Measurements from ENCODE around the gene CEBPG. TPM values are rescaled to one million over a fixed set of nuclear protein-coding genes. Genes with fewer than 3 reads are reported as not detected.

CEBPG gene
- total and polyA plus RNA-seq, 2 donors (not counting 1 experiment from before 2014, with no cell fraction given): 12.5 to 24.2 TPM

DNA sequence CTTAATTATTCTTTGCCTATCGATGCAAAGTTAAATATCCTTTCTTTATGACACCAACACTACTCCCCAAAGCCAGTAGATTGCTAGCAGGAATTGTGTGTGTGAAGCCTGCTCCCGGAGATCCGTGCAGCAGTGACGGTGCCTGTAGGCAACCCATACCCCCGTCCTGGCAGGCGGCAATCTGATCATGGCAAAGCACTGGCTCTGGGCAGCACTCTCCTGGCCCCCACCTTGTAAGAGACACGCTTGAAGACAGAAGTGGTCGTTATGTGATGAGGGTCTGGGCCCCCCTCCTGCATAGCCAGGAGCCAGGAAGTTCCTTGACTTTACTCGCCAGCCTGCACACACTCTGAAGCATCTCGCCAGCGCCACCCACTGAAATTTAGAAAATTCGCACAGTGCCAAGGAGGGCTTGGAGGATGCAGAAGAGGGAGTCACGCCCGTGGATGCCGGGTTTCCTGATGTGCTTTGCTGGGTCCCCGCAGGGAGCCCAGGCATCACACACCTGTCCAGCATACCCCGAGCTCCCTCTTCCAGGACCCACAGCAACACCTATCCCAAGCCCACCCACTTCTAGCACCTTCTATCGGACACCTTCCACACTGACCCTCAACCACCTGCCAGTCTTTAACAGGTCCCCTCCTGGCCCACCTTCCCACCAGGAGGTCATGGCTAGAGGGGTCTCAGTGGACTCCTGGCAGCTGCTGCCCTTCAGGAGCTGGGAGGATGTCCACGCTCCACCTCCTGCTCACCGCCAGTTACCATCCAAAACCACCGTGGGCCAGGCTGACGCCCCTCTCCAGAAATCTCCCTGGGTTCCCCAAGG, 54.5 kb downstream of the CEBPG start:
- CTCF ChIA-PET: interaction anchor here (1.1 kb wide), 1 partner anchor 10 kb away, joined by 3 read pairs; no protein-coding TSS in a partner anchor
- no peaks in the 10 kb centered on the region for H3K9me3 ChIP-seq (ENCODE audit: control extremely low read depth in 1 of 3, control insufficient read depth in 2 of 3, insufficient read depth in 1 of 3, low read length in 2 of 3)

DNA sequence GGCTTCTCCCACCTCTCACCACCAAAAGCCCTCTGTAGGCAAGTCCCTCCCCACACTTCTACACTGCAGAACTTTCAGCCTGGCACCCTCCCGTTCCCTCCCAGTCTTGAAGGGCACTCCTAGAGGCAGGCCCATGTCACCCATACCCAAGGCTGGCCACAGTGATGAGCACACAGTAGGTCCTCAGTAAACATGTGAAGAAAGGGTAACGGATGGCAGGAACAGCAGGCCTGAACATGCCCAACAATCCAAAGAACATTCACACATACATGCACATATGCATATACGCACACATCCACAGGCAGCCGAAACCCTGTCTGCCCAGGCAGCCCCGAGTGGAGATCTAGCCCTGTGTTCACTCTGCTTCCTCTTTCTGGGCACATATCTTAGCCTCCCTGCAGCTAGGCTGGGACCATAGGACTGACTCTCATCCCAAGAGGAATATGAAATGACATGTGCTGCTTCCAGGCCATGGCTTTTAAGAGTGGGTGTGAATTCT, 55.2 kb downstream of the CEBPG start:
- intact Hi-C loops (cut with micrococcal nuclease): no loop called here
- H3K4me2 ChIP-seq (replicated peaks; ENCODE audit: low read depth, low read length, poor library complexity, severe bottlenecking): no peak overlapping the region
- CTCF ChIA-PET: no interaction called here

More for the DNA sequence above, 54.5 kb downstream of the CEBPG start:
- POLR2A ChIA-PET: no interaction called here
- Mint-ChIP-seq H3K27ac (no peak overlapping the region), H3K9me3 (ENCODE audit: insufficient read depth) (no peaks in the 10 kb centered on the region), H3K4me3 (no peak overlapping the region), H3K27me3 (no peaks in the 10 kb centered on the region), H3K4me1 (peaks cover 2% of the 10 kb centered on the region)
- ATAC-seq (ENCODE audit: low read depth): no peak
- Histone ChIP-seq H4K20me1 (ENCODE audit: control insufficient read depth, insufficient read depth, low read length, poor library complexity, severe bottlenecking) (no peaks in the 10 kb centered on the region), H3K27me3 (replicated peaks in 1 of 4; ENCODE audit: control extremely low read depth in 1 of 4, control insufficient read depth in 3 of 4, insufficient read depth in 4 of 4, low read length in 3 of 4) (no peaks in the 10 kb centered on the region), H3K4me1 (ENCODE audit: control insufficient read depth in 2 of 2, insufficient read depth in 2 of 2, low read length in 2 of 2) (no peaks in the 10 kb centered on the region), H3K4me3 (ENCODE audit: control extremely low read depth in 1 of 5, extremely low read depth in 1 of 5, insufficient read depth in 1 of 5, low read depth in 2 of 5, low read length in 4 of 5) (no peak overlapping the region), H3K4me2 (replicated peaks; ENCODE audit: low read depth, low read length, poor library complexity, severe bottlenecking) (no peak overlapping the region), H2AFZ (ENCODE audit: insufficient read depth, low read depth, low read length, poor library complexity, severe bottlenecking) (no peak overlapping the region), H3K79me2 (ENCODE audit: control insufficient read depth, insufficient read depth, low read length) (no peaks in the 10 kb centered on the region), H3K36me3 (replicated peaks in 1 of 2; ENCODE audit: control extremely low read depth in 1 of 2, control insufficient read depth in 1 of 2, extremely low read depth in 1 of 2, insufficient read depth in 2 of 2, low read length in 1 of 2) (no peaks in the 10 kb centered on the region), H3K27ac (ENCODE audit: low read length in 2 of 2) (no peak overlapping the region), H3K9ac (ENCODE audit: low read length) (no peak overlapping the region)
- TF ChIP-seq EZH2 (IDR thresholded peaks at IDR 0.05; ENCODE audit: borderline replicate concordance, insufficient read depth, low read depth, low read length, poor library complexity, severe bottlenecking): no peak
- 95% methylated on average over 20 of the region's 22 CpGs for WGBS (ENCODE audit: insufficient coverage)
- intact Hi-C loops (cut with micrococcal nuclease): no loop called here
- no peak for DNase-seq

More for the DNA sequence above, 55.2 kb downstream of the CEBPG start:
- no peak overlapping the region for H3K27ac ChIP-seq (ENCODE audit: low read length in 2 of 2)
- H3K4me3 Mint-ChIP-seq: no peak overlapping the region
- 89% methylated on average over 4 of the region's 5 CpGs for WGBS (ENCODE audit: insufficient coverage)
- H3K36me3 ChIP-seq (replicated peaks in 1 of 2; ENCODE audit: control extremely low read depth in 1 of 2, control insufficient read depth in 1 of 2, extremely low read depth in 1 of 2, insufficient read depth in 2 of 2, low read length in 1 of 2): no peaks in the 10 kb centered on the region
- H3K4me3 ChIP-seq (ENCODE audit: control extremely low read depth in 1 of 5, extremely low read depth in 1 of 5, insufficient read depth in 1 of 5, low read depth in 2 of 5, low read length in 4 of 5): no peak overlapping the region
- H3K9ac ChIP-seq (ENCODE audit: low read length): no peak overlapping the region
- H3K27me3 ChIP-seq (replicated peaks in 1 of 4; ENCODE audit: control extremely low read depth in 1 of 4, control insufficient read depth in 3 of 4, insufficient read depth in 4 of 4, low read length in 3 of 4): no peaks in the 10 kb centered on the region
- H3K27ac Mint-ChIP-seq: no peak overlapping the region
- H3K4me1 ChIP-seq (ENCODE audit: control insufficient read depth in 2 of 2, insufficient read depth in 2 of 2, low read length in 2 of 2): no peaks in the 10 kb centered on the region
- DNase-seq (no peak), ATAC-seq (ENCODE audit: low read depth) (no peak)
- TF ChIP-seq, protein P1, sequence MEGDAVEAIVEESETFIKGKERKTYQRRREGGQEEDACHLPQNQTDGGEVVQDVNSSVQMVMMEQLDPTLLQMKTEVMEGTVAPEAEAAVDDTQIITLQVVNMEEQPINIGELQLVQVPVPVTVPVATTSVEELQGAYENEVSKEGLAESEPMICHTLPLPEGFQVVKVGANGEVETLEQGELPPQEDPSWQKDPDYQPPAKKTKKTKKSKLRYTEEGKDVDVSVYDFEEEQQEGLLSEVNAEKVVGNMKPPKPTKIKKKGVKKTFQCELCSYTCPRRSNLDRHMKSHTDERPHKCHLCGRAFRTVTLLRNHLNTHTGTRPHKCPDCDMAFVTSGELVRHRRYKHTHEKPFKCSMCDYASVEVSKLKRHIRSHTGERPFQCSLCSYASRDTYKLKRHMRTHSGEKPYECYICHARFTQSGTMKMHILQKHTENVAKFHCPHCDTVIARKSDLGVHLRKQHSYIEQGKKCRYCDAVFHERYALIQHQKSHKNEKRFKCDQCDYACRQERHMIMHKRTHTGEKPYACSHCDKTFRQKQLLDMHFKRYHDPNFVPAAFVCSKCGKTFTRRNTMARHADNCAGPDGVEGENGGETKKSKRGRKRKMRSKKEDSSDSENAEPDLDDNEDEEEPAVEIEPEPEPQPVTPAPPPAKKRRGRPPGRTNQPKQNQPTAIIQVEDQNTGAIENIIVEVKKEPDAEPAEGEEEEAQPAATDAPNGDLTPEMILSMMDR (IDR thresholded peaks at IDR 0.05): no peak
- no peak for TF ChIP-seq EZH2 (IDR thresholded peaks at IDR 0.05; ENCODE audit: borderline replicate concordance, insufficient read depth, low read depth, low read length, poor library complexity, severe bottlenecking)
- no peak overlapping the region for H2AFZ ChIP-seq (ENCODE audit: insufficient read depth, low read depth, low read length, poor library complexity, severe bottlenecking)
- H3K9me3 ChIP-seq (ENCODE audit: control extremely low read depth in 1 of 3, control insufficient read depth in 2 of 3, insufficient read depth in 1 of 3, low read length in 2 of 3): no peaks in the 10 kb centered on the region
- H3K4me1 Mint-ChIP-seq: peaks cover 2% of the 10 kb centered on the region
- no peaks in the 10 kb centered on the region for H3K9me3 Mint-ChIP-seq (ENCODE audit: insufficient read depth)
- POLR2A ChIA-PET: no interaction called here
- no peaks in the 10 kb centered on the region for H4K20me1 ChIP-seq (ENCODE audit: control insufficient read depth, insufficient read depth, low read length, poor library complexity, severe bottlenecking)
- H3K27me3 Mint-ChIP-seq: no peaks in the 10 kb centered on the region
- H3K79me2 ChIP-seq (ENCODE audit: control insufficient read depth, insufficient read depth, low read length): no peaks in the 10 kb centered on the region

All from B cell (primary cell).